Panc1 (cell line): ENCODE results near the gene BABAM2. TPM values are rescaled to one million over a fixed set of nuclear protein-coding genes. Genes with fewer than 3 reads are reported as not detected.

ENCODE experiments used
- ATAC-seq: fragments of 200-7000 bp; cut with Tn5 transposase; 2 replicates; pipeline ENCODE4 v1.9.1; 2020; ENCODE audit warnings: mild to moderate bottlenecking, moderate library complexity
- BruUV-seq: library from RNA; stranded (reverse); fragments of 400-500 nt; replicated peaks from 2 replicates; lab custom pipeline; 2021; lab: Mats Ljungman, UMichigan
- CTCF ChIA-PET: fragments of 300-600 bp; sonication (Branson Sonifier 250); formaldehyde crosslinking; loops from one replicate; lab custom pipeline; 2022; ENCODE audit warnings: antibody characterized with exemption; lab: Charles Lee
- POLR2A ChIA-PET: fragments of 300-600 bp; sonication (Branson Sonifier 250); formaldehyde crosslinking; loops from one replicate; lab custom pipeline; 2022; ENCODE audit warnings: antibody characterized with exemption; lab: Charles Lee
- DNase-seq: peaks from one replicate; pipeline ENCODE4 v3.0.0-alpha.2; 2010; ENCODE audit warnings: low read depth, low spot score
- H3K27ac ChIP-seq: 2 replicates; pipeline ENCODE4 v1.5.1; 2011; ENCODE audit warnings: mild to moderate bottlenecking, low read length, inconsistent platforms
- H3K27me3 ChIP-seq: fragments of 200-500 bp; sonication (Bioruptor generic); 2 replicates; pipeline ENCODE4 v1.6.0; 2014; ENCODE audit warnings: low read length, inconsistent platforms; ENCODE audit not compliant: control insufficient read depth, insufficient read depth
- H3K36me3 ChIP-seq: fragments of 200-500 bp; sonication (Bioruptor generic); 2 replicates; pipeline ENCODE4 v1.5.1; 2014; ENCODE audit warnings: inconsistent platforms, mild to moderate bottlenecking, low read length, moderate library complexity; ENCODE audit not compliant: control insufficient read depth, insufficient read depth
- H3K4me1 ChIP-seq: 2 replicates; pipeline ENCODE4 v1.5.1; 2011; ENCODE audit warnings: inconsistent platforms, mild to moderate bottlenecking, low read length, moderate library complexity; ENCODE audit not compliant: control insufficient read depth, insufficient read depth
- H3K4me3 ChIP-seq, 2 experiments: 2 replicates each; pipeline ENCODE4 v1.5.1; 2011 to 2012; ENCODE audit warnings: low read depth in 2 of 2, low read length in 2 of 2, mild to moderate bottlenecking in 2 of 2, inconsistent platforms in 1 of 2, moderate library complexity in 1 of 2
- H3K9me3 ChIP-seq: fragments of 200-500 bp; sonication (Bioruptor generic); 2 replicates; pipeline ENCODE4 v1.5.1; 2014; ENCODE audit warnings: low read depth, mild to moderate bottlenecking, inconsistent platforms, low read length, moderate library complexity; ENCODE audit not compliant: control insufficient read depth, insufficient read depth
- CTCF ChIP-seq: fragments of 450-650 bp; IDR thresholded peaks from 2 replicates; pipeline ENCODE4 v1.5.1; 2017; ENCODE audit warnings: mild to moderate bottlenecking
- POLR2AphosphoS5 ChIP-seq: IDR thresholded peaks from 2 replicates; pipeline ENCODE4 v1.6.1; 2012; ENCODE audit warnings: mild to moderate bottlenecking, low read depth, low read length, moderate library complexity
- REST ChIP-seq, 2 experiments: IDR thresholded peaks; 2 replicates each; pipeline ENCODE4 v1.6.1; 2011 to 2012; ENCODE audit warnings: low read depth in 2 of 2, control low read depth in 1 of 2, low read length in 1 of 2, mild to moderate bottlenecking in 1 of 2, moderate library complexity in 1 of 2; ENCODE audit not compliant: insufficient read depth in 1 of 2
- SIN3A ChIP-seq: IDR thresholded peaks from 2 replicates; pipeline ENCODE4 v1.6.1; 2012; ENCODE audit warnings: low read depth, mild to moderate bottlenecking, low read length, moderate library complexity, borderline replicate concordance; ENCODE audit not compliant: insufficient read depth
- TCF7L2 ChIP-seq: IDR thresholded peaks from 2 replicates; pipeline ENCODE4 v1.6.1; 2011; ENCODE audit warnings: mild to moderate bottlenecking, low read depth, low read length, inconsistent platforms
- in situ Hi-C: cut with HindIII; loops from 2 replicates; pipeline ENCODE4 v1.10.0; 2016; ENCODE audit warnings: low sequenced_read_pairs, low pct_unique_long_range_greater_than_20kb
- intact Hi-C: fragments of 100-400 bp; cut with micrococcal nuclease; formaldehyde crosslinking; loops from one replicate; pipeline ENCODE4 v1.10.0; 2022; ENCODE audit not compliant: unreplicated experiment
- total RNA-seq: library from RNA; stranded (reverse); gene quantifications from one replicate; pipeline ENCODE4 v1.2.1, GENCODE V29; 2021; ENCODE audit not compliant: unreplicated experiment

The BABAM2 gene
- total RNA-seq, 1 experiment from 2014 or later = 31.2 TPM

- no peak overlapping the region for H3K4me3 ChIP-seq
- ChIA-PET CTCF (no interaction called here), POLR2A (no interaction called here)
- no peak overlapping the region for H3K27ac ChIP-seq
- H3K4me1 ChIP-seq = no peaks in the 10 kb centered on the region; the same call in 1 of the 2 replicates
- no peak for DNase-seq
- intact Hi-C loops (no loop called here), in situ Hi-C loops (no loop called here)
- no peaks in the 10 kb centered on the region for H3K9me3 ChIP-seq
- TF ChIP-seq POLR2AphosphoS5 (no peak), CTCF (no peak), SIN3A (no peak), TCF7L2 (no peak)
- 0 out of 2 replicates have a peak, but pooled peaks have one; percentile 6 for ATAC-seq
- H3K36me3 ChIP-seq = no peaks in the 10 kb centered on the region
- no TSS peak for BruUV-seq
- H3K27me3 ChIP-seq = no peaks in the 10 kb centered on the region
These were observed 465.1 kb downstream of the BABAM2 start for GRCh38 chr2:28355521-28356094.

- ChIA-PET POLR2A (no interaction called here), CTCF (no interaction called here)
- DNase-seq (no peak), ATAC-seq (peak; percentile 10; the same call in 1 of the 2 replicates)
- Histone ChIP-seq H3K4me1 (no peaks in the 10 kb centered on the region; the same call in 1 of the 2 replicates), H3K27ac (no peak overlapping the region), H3K4me3 (no peak overlapping the region), H3K27me3 (no peaks in the 10 kb centered on the region), H3K9me3 (no peaks in the 10 kb centered on the region), H3K36me3 (no peaks in the 10 kb centered on the region)
- intact Hi-C loops = no loop called here
- no peak for TF ChIP-seq REST (IDR thresholded peaks at IDR 0.05; ENCODE audit: insufficient read depth in 1 of 2, low read depth in 2 of 2, low read length in 1 of 2)
- no peak for TF ChIP-seq POLR2AphosphoS5
- TF ChIP-seq CTCF = no peak
- TF ChIP-seq SIN3A = no peak
- TF ChIP-seq TCF7L2 = no peak
- BruUV-seq = no TSS peak
- in situ Hi-C loops = no loop called here
These were observed 465.8 kb downstream of the BABAM2 start for GRCh38 chr2:28356095-28356911.
